Nephron progenitor cell (in vitro differentiated cells): Measurements from ENCODE around the gene ANKRD33.

Experiments
- DNase-seq: peaks from one replicate; pipeline ENCODE4 v3.0.0; 2021
- H3K27ac Mint-ChIP-seq: 2 replicates; pipeline ENCODE4 v1.8.0; 2021; ENCODE audit warnings: mild to moderate bottlenecking, moderate library complexity, mixed read lengths
- H3K27me3 Mint-ChIP-seq: 2 replicates; pipeline ENCODE4 v1.8.0; 2021; ENCODE audit warnings: mild to moderate bottlenecking, low read depth, mixed read lengths; ENCODE audit not compliant: poor library complexity
- H3K36me3 Mint-ChIP-seq: 2 replicates; pipeline ENCODE4 v1.8.0; 2021; ENCODE audit warnings: low read depth, mixed read lengths
- H3K4me1 Mint-ChIP-seq: 2 replicates; pipeline ENCODE4 v1.8.0; 2021; ENCODE audit warnings: mixed read lengths
- H3K4me3 Mint-ChIP-seq: 2 replicates; pipeline ENCODE4 v1.8.0; 2021; ENCODE audit warnings: mild to moderate bottlenecking, moderate library complexity, mixed read lengths
- H3K9me3 Mint-ChIP-seq: 2 replicates; pipeline ENCODE4 v1.8.0; 2021; ENCODE audit warnings: mild to moderate bottlenecking, moderate library complexity, mixed read lengths
- TF ChIP-seq, protein P1 (sequence below): fragments of 200-600 bp; sonication (generic); IDR thresholded peaks from 2 replicates; pipeline ENCODE4 v1.5.0; 2021; ENCODE audit warnings: antibody characterized with exemption

Gene ANKRD33

DNA sequence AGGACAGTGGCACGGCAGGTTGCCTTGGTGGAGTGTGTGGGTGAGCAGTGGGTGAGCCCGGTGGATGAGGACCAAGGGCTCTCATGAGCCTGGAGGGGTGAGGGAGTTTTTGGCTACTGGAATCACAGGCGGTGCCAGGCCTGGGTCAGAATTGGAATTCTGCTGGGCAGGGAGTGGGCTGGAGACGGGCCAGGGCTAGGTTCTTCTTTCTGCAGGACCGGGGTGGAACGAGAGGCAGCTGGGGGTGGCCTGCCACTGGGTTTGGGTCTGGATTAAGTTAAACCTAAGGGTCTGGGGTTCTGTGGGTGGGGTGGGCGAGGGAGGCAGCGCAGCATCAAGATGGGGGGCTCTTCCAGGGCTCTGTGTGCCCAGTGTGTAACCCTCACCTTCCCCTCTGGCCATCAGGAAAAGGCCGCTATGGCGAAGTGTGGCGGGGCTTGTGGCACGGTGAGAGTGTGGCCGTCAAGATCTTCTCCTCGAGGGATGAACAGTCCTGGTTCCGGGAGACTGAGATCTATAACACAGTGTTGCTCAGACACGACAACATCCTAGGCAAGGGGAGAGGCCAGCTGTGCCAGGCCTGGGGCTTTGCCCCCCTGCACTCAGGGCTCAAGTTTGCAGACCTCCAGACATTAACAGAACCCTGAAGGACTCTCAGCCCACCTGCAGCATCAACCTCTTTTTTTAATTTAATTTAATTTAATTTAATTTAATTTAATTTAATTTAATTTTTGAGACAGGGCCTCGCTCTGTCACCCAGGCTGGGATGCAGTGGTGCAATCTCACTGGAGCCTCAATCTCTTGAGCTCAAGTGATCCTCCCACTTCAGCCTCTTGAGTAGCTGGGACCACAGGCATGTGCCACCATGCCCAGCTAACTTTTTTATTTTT is 26.4 kb downstream of the ANKRD33 start:
- TF ChIP-seq, protein P1, sequence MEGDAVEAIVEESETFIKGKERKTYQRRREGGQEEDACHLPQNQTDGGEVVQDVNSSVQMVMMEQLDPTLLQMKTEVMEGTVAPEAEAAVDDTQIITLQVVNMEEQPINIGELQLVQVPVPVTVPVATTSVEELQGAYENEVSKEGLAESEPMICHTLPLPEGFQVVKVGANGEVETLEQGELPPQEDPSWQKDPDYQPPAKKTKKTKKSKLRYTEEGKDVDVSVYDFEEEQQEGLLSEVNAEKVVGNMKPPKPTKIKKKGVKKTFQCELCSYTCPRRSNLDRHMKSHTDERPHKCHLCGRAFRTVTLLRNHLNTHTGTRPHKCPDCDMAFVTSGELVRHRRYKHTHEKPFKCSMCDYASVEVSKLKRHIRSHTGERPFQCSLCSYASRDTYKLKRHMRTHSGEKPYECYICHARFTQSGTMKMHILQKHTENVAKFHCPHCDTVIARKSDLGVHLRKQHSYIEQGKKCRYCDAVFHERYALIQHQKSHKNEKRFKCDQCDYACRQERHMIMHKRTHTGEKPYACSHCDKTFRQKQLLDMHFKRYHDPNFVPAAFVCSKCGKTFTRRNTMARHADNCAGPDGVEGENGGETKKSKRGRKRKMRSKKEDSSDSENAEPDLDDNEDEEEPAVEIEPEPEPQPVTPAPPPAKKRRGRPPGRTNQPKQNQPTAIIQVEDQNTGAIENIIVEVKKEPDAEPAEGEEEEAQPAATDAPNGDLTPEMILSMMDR = no peak
- no peak overlapping the region for H3K4me3 Mint-ChIP-seq
- no peaks in the 10 kb centered on the region for H3K9me3 Mint-ChIP-seq
- no peak overlapping the region for H3K27ac Mint-ChIP-seq
- H3K27me3 Mint-ChIP-seq = peaks cover 12% of the 10 kb centered on the region
- no peak for DNase-seq
- H3K36me3 Mint-ChIP-seq = no peaks in the 10 kb centered on the region
- peaks cover 78% of the 10 kb centered on the region for H3K4me1 Mint-ChIP-seq

DNA sequence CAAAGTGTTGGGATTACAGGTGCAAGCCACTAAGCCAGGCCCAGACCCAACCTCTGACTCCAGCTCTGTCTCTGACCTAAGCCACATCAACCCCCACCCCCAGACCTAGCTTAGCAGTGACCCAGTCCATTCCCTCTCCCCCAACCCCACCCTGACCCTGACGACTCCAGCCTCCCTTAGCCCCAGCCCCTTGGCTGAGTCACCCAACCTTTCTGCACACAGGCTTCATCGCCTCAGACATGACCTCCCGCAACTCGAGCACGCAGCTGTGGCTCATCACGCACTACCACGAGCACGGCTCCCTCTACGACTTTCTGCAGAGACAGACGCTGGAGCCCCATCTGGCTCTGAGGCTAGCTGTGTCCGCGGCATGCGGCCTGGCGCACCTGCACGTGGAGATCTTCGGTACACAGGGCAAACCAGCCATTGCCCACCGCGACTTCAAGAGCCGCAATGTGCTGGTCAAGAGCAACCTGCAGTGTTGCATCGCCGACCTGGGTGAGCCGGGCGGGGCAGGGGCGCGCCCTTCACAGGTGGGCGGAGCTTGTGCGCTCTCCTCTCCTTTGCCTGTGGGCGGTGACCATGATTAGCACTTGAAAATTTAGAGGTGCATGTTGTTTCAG is 27.2 kb downstream of the ANKRD33 start:
- Mint-ChIP-seq H3K27ac (no peak overlapping the region), H3K4me1 (peaks cover 79% of the 10 kb centered on the region), H3K36me3 (no peaks in the 10 kb centered on the region), H3K27me3 (peaks cover 12% of the 10 kb centered on the region), H3K4me3 (no peak overlapping the region), H3K9me3 (no peaks in the 10 kb centered on the region)
- no peak for DNase-seq
- TF ChIP-seq, protein P1 = no peak

DNA sequence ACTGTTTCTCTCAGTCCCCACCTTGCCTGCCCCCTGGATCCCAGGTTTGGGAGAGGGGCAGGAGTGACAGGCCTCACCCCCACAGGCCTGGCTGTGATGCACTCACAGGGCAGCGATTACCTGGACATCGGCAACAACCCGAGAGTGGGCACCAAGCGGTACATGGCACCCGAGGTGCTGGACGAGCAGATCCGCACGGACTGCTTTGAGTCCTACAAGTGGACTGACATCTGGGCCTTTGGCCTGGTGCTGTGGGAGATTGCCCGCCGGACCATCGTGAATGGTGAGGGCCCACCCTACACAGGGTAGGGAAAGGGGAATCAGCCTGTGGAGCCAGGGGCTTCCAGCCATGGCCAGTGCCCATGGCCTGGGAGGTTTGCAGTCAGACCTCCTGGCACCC is 28.0 kb downstream of the ANKRD33 start:
- Mint-ChIP-seq H3K36me3 (no peaks in the 10 kb centered on the region), H3K4me1 (peaks cover 79% of the 10 kb centered on the region), H3K27me3 (peaks cover 12% of the 10 kb centered on the region), H3K9me3 (no peaks in the 10 kb centered on the region), H3K27ac (no peak overlapping the region), H3K4me3 (no peak overlapping the region)
- DNase-seq = no peak
- TF ChIP-seq, protein P1 = no peak

DNA sequence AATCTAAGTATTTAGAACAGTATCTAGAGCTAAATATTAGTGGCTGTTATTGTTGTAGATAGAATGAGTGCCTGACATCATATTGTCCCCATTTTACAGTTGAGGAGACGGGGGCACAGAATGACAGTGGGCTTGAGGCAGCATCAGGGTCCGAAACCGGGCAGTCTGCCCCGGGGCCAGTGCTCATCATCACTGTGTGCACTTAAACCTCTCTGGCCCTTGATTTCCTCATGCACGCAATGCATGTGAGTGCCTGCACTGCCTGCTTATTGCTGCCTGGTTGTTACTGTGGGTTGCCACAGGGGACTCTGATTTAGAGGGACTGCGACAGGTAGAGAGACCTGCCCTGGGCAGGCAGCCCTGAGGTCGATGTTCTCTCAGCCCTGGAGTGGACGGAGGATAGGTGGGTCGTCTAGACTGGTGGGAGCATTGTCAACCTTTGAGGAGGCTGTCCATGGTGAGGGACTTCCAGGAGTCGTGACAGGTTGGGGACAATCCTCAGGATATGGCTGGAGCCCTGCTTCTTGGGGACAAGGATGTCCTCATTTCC is 29.2 kb downstream of the ANKRD33 start:
- no peaks in the 10 kb centered on the region for H3K36me3 Mint-ChIP-seq
- H3K4me1 Mint-ChIP-seq = peaks cover 79% of the 10 kb centered on the region
- no peaks in the 10 kb centered on the region for H3K9me3 Mint-ChIP-seq
- H3K4me3 Mint-ChIP-seq = no peak overlapping the region
- peaks cover 10% of the 10 kb centered on the region for H3K27me3 Mint-ChIP-seq
- TF ChIP-seq, protein P1 = no peak
- H3K27ac Mint-ChIP-seq = no peak overlapping the region
- no peak for DNase-seq

DNA sequence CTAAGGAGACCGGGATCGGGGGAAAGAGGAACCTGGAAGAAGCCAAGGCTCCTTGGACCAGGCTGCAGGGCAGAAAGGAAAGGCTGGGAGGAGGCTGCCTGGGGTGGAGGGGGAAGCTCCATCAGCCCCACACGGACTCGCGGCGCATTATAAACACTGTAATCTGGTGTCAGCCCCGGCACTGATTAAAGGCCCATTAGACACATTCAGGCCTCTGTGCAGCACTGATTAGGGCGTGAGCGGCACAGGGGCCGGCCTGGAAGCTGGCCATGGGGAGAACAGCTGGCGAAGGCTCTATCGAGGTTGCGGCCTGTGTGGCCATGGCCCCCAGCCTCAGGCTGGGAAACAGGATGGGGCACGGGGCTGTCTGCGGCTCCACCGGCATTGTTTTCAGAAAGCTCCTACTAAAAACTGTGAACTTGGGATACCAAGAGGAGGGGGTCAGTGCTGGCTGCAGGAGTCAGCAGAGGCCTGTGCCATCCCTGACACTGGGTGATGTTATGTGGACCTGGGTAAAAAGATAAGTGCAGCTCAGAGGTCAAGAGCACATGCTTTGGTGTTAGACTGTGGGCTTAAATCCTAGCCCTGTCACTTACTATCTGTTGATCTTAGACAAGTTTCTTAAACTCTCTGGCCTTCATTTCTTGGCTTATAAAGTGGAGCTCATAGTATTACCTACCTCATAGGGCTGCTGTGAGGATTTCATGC is 30.0 kb downstream of the ANKRD33 start:
- H3K9me3 Mint-ChIP-seq = no peaks in the 10 kb centered on the region
- H3K4me3 Mint-ChIP-seq = no peak overlapping the region
- H3K27me3 Mint-ChIP-seq = peaks cover 7% of the 10 kb centered on the region
- H3K36me3 Mint-ChIP-seq = no peaks in the 10 kb centered on the region
- no peak for DNase-seq
- H3K27ac Mint-ChIP-seq = peak overlapping the region; percentile 32
- peaks cover 79% of the 10 kb centered on the region for H3K4me1 Mint-ChIP-seq
- TF ChIP-seq, protein P1 = no peak
